Activated CD4-positive, alpha-beta T cell treated with anti-CD3 and anti-CD28 coated beads, Interleukin-2, Interleukin-4, amounts not matched to agents 100 ng/mL and 50 ng/mL, durations not matched to agents 16 hours and 8 hours (primary cell): ENCODE results near the gene PI4K2A.

Experiments used
- DNase-seq: peaks from one replicate; pipeline ENCODE4 v3.0.0-alpha.2; 2020; ENCODE audit warnings: low spot score

PI4K2A gene

GRCh38 chr10:97640174-97640867 lies at the start of gene PI4K2A:
PI4K2A (plus strand) TSS chr10:97640671; CDS start chr10:97640743, 72 bp downstream.
- DNase-seq, result peak; percentile 100

GRCh38 chr10:97590748-97591495 lies 49.5 kb upstream of the PI4K2A start:
- no peak for DNase-seq

GRCh38 chr10:97593421-97593820 lies 47.0 kb upstream of the PI4K2A start:
- no peak for DNase-seq

DNA sequence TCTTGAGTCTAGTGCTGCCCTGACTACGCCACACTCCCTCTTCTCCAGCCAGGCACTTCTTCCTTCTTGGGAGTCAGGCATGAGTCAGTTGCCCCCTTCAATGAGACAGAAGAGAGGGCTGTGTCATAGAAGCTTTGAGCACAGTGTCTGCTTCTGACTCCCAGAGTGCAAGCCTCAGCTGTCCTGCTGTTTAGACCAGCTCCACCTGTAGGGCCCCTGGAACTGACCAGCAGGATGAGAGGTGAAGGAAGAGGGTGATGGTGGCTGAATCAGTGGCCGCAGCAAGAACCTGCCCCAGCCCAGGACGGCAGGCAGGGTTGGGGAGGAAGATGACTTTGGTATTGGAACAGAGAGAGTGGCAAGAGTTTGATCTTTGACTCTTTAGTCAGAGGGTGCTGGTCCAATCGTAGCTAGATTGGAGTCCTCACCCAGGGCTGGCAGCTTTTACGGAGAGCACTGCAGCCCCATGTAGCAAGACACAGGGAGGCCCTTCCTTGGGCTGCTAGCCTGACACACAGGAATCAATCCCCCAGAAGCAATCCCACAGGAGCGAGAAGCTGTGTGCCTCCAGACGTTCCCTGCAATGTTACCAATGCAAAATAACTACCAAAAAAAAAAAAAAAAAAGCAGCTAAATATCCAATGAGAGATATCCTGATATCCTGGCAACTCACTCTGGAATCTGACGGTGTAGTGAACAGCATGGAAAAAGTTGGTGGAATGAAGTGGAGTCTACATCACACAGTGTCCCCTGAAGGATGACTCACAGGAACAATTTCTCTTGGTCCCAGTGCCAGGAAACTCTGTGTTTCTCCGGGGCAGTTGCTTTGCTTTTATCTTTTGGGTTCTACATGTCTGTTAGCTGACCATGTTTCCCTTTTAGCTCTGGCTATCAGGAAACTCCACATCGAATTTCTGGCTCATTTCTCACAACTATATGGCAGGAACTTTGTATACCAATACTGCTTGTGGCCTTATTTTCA lies 44.1 kb upstream of the PI4K2A start:
- no peak for DNase-seq

- DNase-seq, result no peak
Measured at GRCh38 chr10:97597778-97598177, 42.7 kb upstream of the PI4K2A start.

DNA sequence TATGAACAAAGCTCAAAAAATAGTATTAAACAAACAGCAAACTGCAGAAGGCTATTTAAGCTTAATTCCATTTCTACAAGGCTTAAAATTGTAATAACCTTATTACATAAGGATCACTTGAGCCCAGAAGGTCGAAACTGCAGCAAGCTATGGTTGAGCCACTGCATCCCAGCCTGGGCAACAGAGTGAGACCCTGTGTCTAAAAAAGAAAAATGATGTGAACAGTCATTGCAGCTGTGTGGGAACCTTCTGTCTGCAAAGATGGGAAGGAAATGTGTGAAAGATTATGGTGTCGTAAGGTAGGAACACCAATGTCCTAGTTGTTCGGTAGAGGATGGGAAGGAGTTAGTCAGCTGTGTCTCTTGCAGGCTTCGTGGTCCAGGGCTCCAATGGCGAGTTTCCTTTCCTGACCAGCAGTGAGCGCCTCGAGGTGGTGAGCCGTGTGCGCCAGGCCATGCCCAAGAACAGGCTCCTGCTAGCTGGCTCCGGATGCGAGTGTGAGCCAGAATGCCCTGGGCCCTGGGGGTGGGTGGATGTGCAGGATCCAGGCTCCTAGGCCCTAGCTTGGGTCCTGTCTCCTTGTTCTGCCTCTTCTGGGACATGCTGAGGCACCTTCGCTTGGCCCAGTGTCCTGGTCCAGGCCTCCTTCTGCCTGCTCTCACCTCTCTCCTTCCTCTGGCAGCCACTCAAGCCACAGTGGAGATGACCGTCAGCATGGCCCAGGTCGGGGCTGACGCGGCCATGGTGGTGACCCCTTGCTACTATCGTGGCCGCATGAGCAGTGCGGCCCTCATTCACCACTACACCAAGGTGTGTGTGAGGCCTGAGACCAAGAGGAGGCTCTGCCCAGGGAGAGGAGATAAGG lies 41.8 kb upstream of the PI4K2A start:
- DNase-seq, result no peak

GRCh38 chr10:97599272-97599619 lies 41.2 kb upstream of the PI4K2A start:
- DNase-seq, result no peak

- DNase-seq, result no peak
Measured at GRCh38 chr10:97600616-97601015, 39.9 kb upstream of the PI4K2A start.

- no peak for DNase-seq
Measured at GRCh38 chr10:97601268-97602215, 38.9 kb upstream of the PI4K2A start.

DNA sequence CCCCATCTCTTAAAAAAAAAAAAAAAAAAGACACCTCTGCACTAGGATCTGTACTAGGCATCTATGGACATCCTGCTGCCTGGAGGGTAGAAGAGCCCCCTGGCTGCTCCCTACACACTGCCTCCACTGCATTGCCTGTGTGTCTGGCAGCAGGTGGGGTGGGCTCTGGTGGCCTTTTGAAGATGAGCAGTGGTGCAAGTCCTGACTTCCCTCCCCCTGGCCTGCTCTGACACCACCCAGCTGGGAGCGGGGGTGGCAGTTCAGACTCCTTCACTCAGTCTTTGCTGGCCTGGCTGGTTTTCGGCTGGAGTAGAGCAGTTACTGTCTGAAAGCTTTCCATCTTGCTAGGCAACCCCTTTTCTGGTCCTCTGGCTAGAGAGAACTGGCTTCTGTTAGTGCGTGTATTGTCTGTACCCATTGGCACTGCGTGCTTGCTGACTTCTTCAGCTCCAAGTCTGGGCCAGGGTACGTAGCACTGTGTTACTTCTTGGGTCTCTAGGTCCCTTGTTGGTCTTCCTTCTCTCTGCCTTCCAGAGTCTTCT lies 33.3 kb upstream of the PI4K2A start:
- no peak for DNase-seq

- DNase-seq, result no peak
Measured at GRCh38 chr10:97608991-97609561, 31.4 kb upstream of the PI4K2A start.

DNA sequence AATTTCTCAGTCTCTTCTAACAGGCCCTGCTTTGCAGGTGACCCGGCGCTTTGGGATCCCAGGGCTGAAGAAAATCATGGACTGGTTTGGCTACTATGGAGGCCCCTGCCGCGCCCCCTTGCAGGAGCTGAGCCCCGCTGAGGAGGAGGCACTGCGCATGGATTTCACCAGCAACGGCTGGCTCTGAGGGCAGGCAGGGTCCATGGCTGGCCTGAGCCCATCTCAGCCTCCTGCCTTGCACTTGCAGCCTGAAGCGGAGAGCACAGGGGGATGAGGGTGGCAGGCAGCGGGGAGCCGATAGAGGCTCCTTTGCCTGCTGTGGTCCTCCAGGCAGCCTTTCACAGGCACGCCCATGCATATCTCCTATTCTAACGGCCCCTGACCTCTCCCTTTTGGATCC lies 29.0 kb upstream of the PI4K2A start:
- DNase-seq, result no peak

DNA sequence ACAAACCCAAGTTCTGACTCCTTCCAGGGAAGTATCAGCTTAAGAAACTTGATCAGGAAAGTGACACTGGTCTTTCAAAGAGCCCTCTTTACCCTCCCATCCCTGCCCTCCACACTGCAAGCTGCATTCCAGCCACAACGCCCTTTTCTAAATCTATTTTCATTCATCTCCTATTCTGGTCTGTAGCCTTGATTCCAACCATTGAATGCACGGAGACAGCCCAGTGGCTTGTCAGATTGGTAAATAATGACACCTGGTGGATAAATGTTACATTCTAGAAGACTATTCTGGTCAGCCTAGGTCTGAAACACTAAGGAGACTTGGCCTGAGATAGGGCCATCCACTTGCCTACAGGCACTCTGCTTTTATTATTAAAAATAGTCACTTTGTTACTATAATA lies 28.1 kb upstream of the PI4K2A start:
- DNase-seq, result no peak

DNA sequence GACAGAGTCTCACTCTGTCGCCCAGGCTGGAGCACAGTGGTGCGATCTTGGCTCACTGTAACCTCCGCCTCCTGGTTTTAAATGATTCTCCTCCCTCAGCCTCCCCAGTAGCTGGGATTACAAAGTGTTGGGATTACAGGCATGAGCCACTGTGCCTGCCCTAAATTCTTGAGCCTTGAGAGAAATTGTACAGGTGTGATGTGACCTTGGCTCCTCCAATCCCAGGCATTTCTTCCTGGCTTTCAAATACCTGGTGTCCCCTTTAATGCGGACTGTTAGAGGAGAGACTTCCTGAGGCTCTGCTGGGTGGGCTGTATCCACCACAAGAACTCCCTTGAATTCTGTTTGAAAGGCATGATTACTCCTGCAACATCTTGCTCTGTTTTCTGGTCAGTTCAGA lies 22.2 kb upstream of the PI4K2A start:
- DNase-seq, result no peak

DNA sequence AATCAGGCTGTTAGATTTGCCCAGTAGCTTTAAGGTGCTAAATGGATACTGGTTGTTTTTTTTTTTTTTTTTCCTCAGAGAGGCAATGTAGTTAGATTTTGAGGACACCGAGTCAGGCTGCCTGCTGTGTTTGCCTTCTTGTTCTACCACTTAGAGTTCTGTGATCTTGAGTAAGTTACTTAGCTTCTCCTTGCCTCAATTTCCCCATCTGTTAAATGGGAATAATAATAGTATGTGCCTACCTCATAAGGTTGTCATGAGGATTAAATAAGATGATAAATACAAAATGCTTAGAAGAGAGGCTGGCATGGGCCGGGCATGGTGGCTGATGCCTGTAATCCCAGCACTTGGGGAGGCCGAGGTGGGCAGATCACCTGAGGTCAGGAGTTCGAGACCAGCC lies 21.7 kb upstream of the PI4K2A start:
- DNase-seq, result no peak

DNA sequence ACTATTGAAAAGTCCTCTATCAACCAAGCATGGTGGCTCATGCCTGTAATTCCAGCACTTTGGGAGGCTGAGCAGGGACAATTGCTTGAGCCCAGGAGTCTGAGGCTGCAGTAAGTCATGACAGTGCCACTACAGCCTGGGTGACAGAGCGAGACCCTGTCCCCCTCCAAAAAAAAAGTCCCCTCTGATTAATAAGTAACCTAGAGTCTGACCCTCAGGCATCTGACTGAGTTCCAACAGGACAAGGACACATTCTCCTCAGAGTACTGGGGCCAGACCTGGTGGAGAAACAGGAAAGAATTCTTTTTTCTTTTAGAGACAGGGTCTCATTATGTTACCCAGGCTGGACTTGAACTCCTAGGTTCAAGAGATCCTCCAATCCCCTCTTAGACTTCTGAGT lies 17.2 kb upstream of the PI4K2A start:
- DNase-seq, result no peak

GRCh38 chr10:97627731-97628130 lies 12.7 kb upstream of the PI4K2A start:
- DNase-seq, result no peak

- no peak for DNase-seq
Measured at GRCh38 chr10:97628228-97628627, 12.2 kb upstream of the PI4K2A start.

- no peak for DNase-seq
Measured at GRCh38 chr10:97629289-97629688, 11.2 kb upstream of the PI4K2A start.

- no peak for DNase-seq
Measured at GRCh38 chr10:97631098-97631497, 9.4 kb upstream of the PI4K2A start.
